Natural killer cell (primary cell): Measurements from ENCODE around the gene ZC3H7A. TPM values are rescaled to one million over a fixed set of nuclear protein-coding genes. Genes with fewer than 3 reads are reported as not detected.

Experiments
- ATAC-seq, 3 donors: fragments of 150-1000 bp in 2 of 3; fragments of 200-7000 bp in 1 of 3; cut with Tn5 transposase; 1 replicate in 1 of 3; 2 replicates in 2 of 3; pipeline ENCODE4 v1.10.0; 2021; ENCODE audit warnings: mild to moderate bottlenecking in 2 of 3, moderate library complexity in 2 of 3
- DNase-seq, 2 donors: peaks; one replicate each; pipeline versions ENCODE4 v3.0.0 to v3.0.0-alpha.2; 2013 to 2021; ENCODE audit warnings: mixed read lengths in 1 of 2
- H3K27ac ChIP-seq: one replicate; pipeline ENCODE4 v1.5.1; 2013; ENCODE audit warnings: mild to moderate bottlenecking, low read length
- H3K27me3 ChIP-seq: one replicate; pipeline ENCODE4 v1.6.1; 2013; ENCODE audit warnings: low read length; ENCODE audit not compliant: control insufficient read depth, insufficient read depth
- H3K36me3 ChIP-seq: one replicate; pipeline ENCODE4 v1.6.1; 2013; ENCODE audit warnings: low read length; ENCODE audit not compliant: control insufficient read depth, insufficient read depth
- H3K4me1 ChIP-seq: one replicate; pipeline ENCODE4 v1.6.1; 2013; ENCODE audit warnings: low read length; ENCODE audit not compliant: control insufficient read depth, insufficient read depth
- H3K4me3 ChIP-seq: one replicate; pipeline ENCODE4 v1.5.1; 2013; ENCODE audit warnings: low read length
- H3K9me3 ChIP-seq: one replicate; pipeline ENCODE4 v1.6.1; 2013; ENCODE audit warnings: low read length; ENCODE audit not compliant: control insufficient read depth, insufficient read depth
- H3K27ac Mint-ChIP-seq, 2 donors: one replicate each; pipeline ENCODE4 v1.8.0; 2022; ENCODE audit warnings: mild to moderate bottlenecking in 2 of 2, mixed read lengths in 2 of 2, moderate library complexity in 1 of 2
- H3K27me3 Mint-ChIP-seq, 2 donors: one replicate each; pipeline ENCODE4 v1.8.0; 2022; ENCODE audit warnings: low read depth in 2 of 2, mixed read lengths in 2 of 2
- H3K36me3 Mint-ChIP-seq: one replicate; pipeline ENCODE4 v1.8.0; 2022; ENCODE audit warnings: mixed read lengths
- H3K4me1 Mint-ChIP-seq, 2 donors: one replicate each; pipeline ENCODE4 v1.8.0; 2022; ENCODE audit warnings: mixed read lengths in 2 of 2
- H3K4me3 Mint-ChIP-seq: one replicate; pipeline ENCODE4 v1.8.0; 2022; ENCODE audit warnings: mild to moderate bottlenecking, moderate library complexity, mixed read lengths
- H3K9me3 Mint-ChIP-seq, 2 donors: one replicate each; pipeline ENCODE4 v1.8.0; 2022; ENCODE audit warnings: mixed read lengths in 2 of 2
- CTCF ChIP-seq: fragments of 200-600 bp; IDR thresholded peaks from one replicate; pipeline ENCODE4 v1.8.0; 2022; ENCODE audit warnings: antibody characterized with exemption
- WGBS: methylation state at CpG from one replicate; pipeline ENCODE4 v1.1.7; 2013; ENCODE audit warnings: missing lambda C conversion rate; ENCODE audit not compliant: insufficient coverage; 5-methylcytosine and 5-hydroxymethylcytosine counted together
- intact Hi-C: fragments of 100-400 bp; cut with micrococcal nuclease; formaldehyde crosslinking; loops from one replicate; pipeline ENCODE4 v1.14.2; 2022
- total RNA-seq, 4 donors: library from RNA; stranded (reverse); fragments of 120-200 nt in 1 of 4; gene quantifications; one replicate each; pipeline versions ENCODE4 v1.2.3 to v1.2.4, GENCODE V29; 2013 to 2022

The ZC3H7A gene
- total RNA-seq, 3 donors from 2014 or later (not counting 1 experiment from before 2014, with no cell fraction given): 80.6 to 91.8 (median 84.6) TPM

- WGBS: 79% methylated on average over 4 of the region's 4 CpGs
- no peaks in the 10 kb centered on the region for H3K9me3 Mint-ChIP-seq
- intact Hi-C loops: no loop called here
- TF ChIP-seq CTCF: no peak
- ATAC-seq: peak in 2 of 3 donors; percentile 17 to 88
- H3K9me3 ChIP-seq: no peaks in the 10 kb centered on the region
- H3K27me3 Mint-ChIP-seq: no peaks in the 10 kb centered on the region
- no peaks in the 10 kb centered on the region for H3K36me3 Mint-ChIP-seq
- H3K27me3 ChIP-seq: no peaks in the 10 kb centered on the region
- no peak overlapping the region for H3K4me3 ChIP-seq
- no peak overlapping the region for H3K4me3 Mint-ChIP-seq
- peaks cover 15 to 23% of the 10 kb centered on the region in 2 donors for H3K4me1 Mint-ChIP-seq
- H3K36me3 ChIP-seq: peaks cover 68% of the 10 kb centered on the region
- peak overlapping the region in 1 of 2 donors; percentile 34 for H3K27ac Mint-ChIP-seq
- H3K27ac ChIP-seq: no peak overlapping the region
- H3K4me1 ChIP-seq: no peaks in the 10 kb centered on the region
- DNase-seq: no peak
Measured at GRCh38 chr16:11727796-11728543, 69.1 kb downstream of the ZC3H7A start.

GRCh38 chr16:11726008-11726407, 71.0 kb downstream of the ZC3H7A start:
- H3K9me3 ChIP-seq: no peaks in the 10 kb centered on the region
- intact Hi-C loops: no loop called here
- TF ChIP-seq CTCF: no peak
- no peak overlapping the region for H3K27ac Mint-ChIP-seq
- no peaks in the 10 kb centered on the region for H3K4me1 ChIP-seq
- no peaks in the 10 kb centered on the region for H3K27me3 Mint-ChIP-seq
- H3K27ac ChIP-seq: no peak overlapping the region
- no peak overlapping the region for H3K4me3 ChIP-seq
- H3K36me3 ChIP-seq: peaks cover 70% of the 10 kb centered on the region
- peaks cover 19 to 28% of the 10 kb centered on the region in 2 donors for H3K4me1 Mint-ChIP-seq
- DNase-seq: no peak
- no peaks in the 10 kb centered on the region for H3K27me3 ChIP-seq
- ATAC-seq: no peak
- H3K36me3 Mint-ChIP-seq: no peaks in the 10 kb centered on the region
- no peak overlapping the region for H3K4me3 Mint-ChIP-seq
- no peaks in the 10 kb centered on the region for H3K9me3 Mint-ChIP-seq
- 99% methylated on average over 6 of the region's 8 CpGs for WGBS

- DNase-seq (no peak), ATAC-seq (no peak)
- no peak overlapping the region for H3K4me3 ChIP-seq
- peaks cover 70% of the 10 kb centered on the region for H3K36me3 ChIP-seq
- no peaks in the 10 kb centered on the region for H3K9me3 ChIP-seq
- intact Hi-C loops: no loop called here
- Mint-ChIP-seq H3K27me3 (no peaks in the 10 kb centered on the region), H3K9me3 (no peaks in the 10 kb centered on the region), H3K4me3 (no peak overlapping the region), H3K36me3 (no peaks in the 10 kb centered on the region), H3K4me1 (peaks cover 18 to 28% of the 10 kb centered on the region in 2 donors), H3K27ac (peak overlapping the region in 1 of 2 donors; percentile 16)
- H3K4me1 ChIP-seq: no peaks in the 10 kb centered on the region
- H3K27ac ChIP-seq: no peak overlapping the region
- 89% methylated on average over 1 of the region's 1 CpG for WGBS
- TF ChIP-seq CTCF: no peak
- H3K27me3 ChIP-seq: no peaks in the 10 kb centered on the region
Measured at GRCh38 chr16:11725457-11725856, 71.6 kb downstream of the ZC3H7A start.

- no peak for ATAC-seq
- H3K27ac Mint-ChIP-seq: peak overlapping the region in 1 of 2 donors; percentile 45
- no peaks in the 10 kb centered on the region for H3K27me3 ChIP-seq
Measured at GRCh38 chr16:11722468-11722808, 74.6 kb downstream of the ZC3H7A start.

More at GRCh38 chr16:11722468-11722808, 74.6 kb downstream of the ZC3H7A start:
- no peak for DNase-seq
- H3K36me3 Mint-ChIP-seq: peaks cover 9% of the 10 kb centered on the region
- WGBS: 78% methylated on average over 2 of the region's 3 CpGs
- no peaks in the 10 kb centered on the region for H3K4me1 ChIP-seq
- H3K27ac ChIP-seq: no peak overlapping the region
- intact Hi-C loops: no loop called here
- peaks cover 59% of the 10 kb centered on the region for H3K36me3 ChIP-seq
- no peaks in the 10 kb centered on the region for H3K27me3 Mint-ChIP-seq
- no peaks in the 10 kb centered on the region for H3K9me3 Mint-ChIP-seq
- peaks cover 6 to 16% of the 10 kb centered on the region in 2 donors for H3K4me1 Mint-ChIP-seq
- H3K4me3 Mint-ChIP-seq: no peak overlapping the region
- H3K4me3 ChIP-seq: no peak overlapping the region
- H3K9me3 ChIP-seq: no peaks in the 10 kb centered on the region
- no peak for TF ChIP-seq CTCF
